Measurements from ENCODE around the gene MLC1. TPM values are rescaled to one million over a fixed set of nuclear protein-coding genes. Genes with fewer than 3 reads are reported as not detected.

Gene MLC1
- total RNA-seq = under 1 TPM in 1 of 2 donors, not detected in 1; 0.17 TPM

GRCh38 chr22:50085211-50085972 lies at the start of gene MLC1:
Gene MLC1 (minus strand): TSS chr22:50085426. CDS start chr22:50084902, 524 bp downstream.
- Mint-ChIP-seq H3K4me1 (ENCODE audit: low read depth) (no peaks in the 10 kb centered on the region), H3K9me3 (peaks cover 6 to 14% of the 10 kb centered on the region in 2 donors), H3K27me3 (ENCODE audit: low read depth) (peaks cover 5% of the 10 kb centered on the region), H3K27ac (peak within 1 kb of the TSS; percentile 26), H3K36me3 (ENCODE audit: insufficient read depth in 2 of 2) (peaks cover 11 to 15% of the 10 kb centered on the region in 2 donors), H3K4me3 (no peak within 1 kb of the TSS)
- DNase-seq = peak; percentile 13 to 18
- peak in 1 of 2 donors; percentile 69 for ATAC-seq (replicated peaks in 1 of 2)

DNA sequence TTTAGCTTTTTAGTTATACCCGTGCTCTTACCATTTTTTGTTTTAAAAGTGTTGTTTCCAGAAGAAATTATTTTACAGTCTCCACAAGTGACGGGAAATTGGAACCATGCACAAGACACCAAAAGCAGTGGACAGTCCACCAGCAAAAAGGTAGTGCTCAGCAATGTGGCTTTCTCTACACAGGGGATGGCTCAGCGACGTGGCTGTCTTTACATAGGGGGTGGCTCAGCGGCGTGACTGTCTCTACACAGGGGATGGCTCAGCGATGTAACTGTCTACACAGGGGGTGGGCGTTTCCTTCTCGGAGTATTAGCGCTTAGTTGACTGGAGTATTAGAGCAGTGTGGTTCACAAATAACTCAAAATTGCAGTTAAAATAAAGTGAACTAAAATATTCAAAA lies 49.3 kb upstream of the MLC1 start:
- no peak overlapping the region for H3K4me3 Mint-ChIP-seq
- DNase-seq = no peak
- ATAC-seq (replicated peaks in 1 of 2) = no peak
- no peaks in the 10 kb centered on the region for H3K4me1 Mint-ChIP-seq (ENCODE audit: low read depth)
- H3K9me3 Mint-ChIP-seq = no peaks in the 10 kb centered on the region
- no peak overlapping the region for H3K27ac Mint-ChIP-seq
- H3K27me3 Mint-ChIP-seq (ENCODE audit: low read depth) = peaks cover 20% of the 10 kb centered on the region
- H3K36me3 Mint-ChIP-seq (ENCODE audit: insufficient read depth in 2 of 2) = no peaks in the 10 kb centered on the region

- no peak for DNase-seq
- no peak overlapping the region for H3K4me3 Mint-ChIP-seq
- H3K4me1 Mint-ChIP-seq (ENCODE audit: low read depth) = no peaks in the 10 kb centered on the region
- ATAC-seq (replicated peaks in 1 of 2) = no peak
- no peaks in the 10 kb centered on the region for H3K9me3 Mint-ChIP-seq
- no peak overlapping the region for H3K27ac Mint-ChIP-seq
- no peaks in the 10 kb centered on the region for H3K36me3 Mint-ChIP-seq (ENCODE audit: insufficient read depth in 2 of 2)
- H3K27me3 Mint-ChIP-seq (ENCODE audit: low read depth) = peaks cover 32% of the 10 kb centered on the region
Measured at GRCh38 chr22:50131894-50132293, 46.7 kb upstream of the MLC1 start.

GRCh38 chr22:50129121-50129736 lies 44.0 kb upstream of the MLC1 start:
- no peak for ATAC-seq (replicated peaks in 1 of 2)
- Mint-ChIP-seq H3K9me3 (peaks cover 0 to 3% of the 10 kb centered on the region in 2 donors), H3K27me3 (ENCODE audit: low read depth) (peaks cover 35% of the 10 kb centered on the region), H3K4me1 (ENCODE audit: low read depth) (no peaks in the 10 kb centered on the region), H3K4me3 (no peak overlapping the region), H3K27ac (no peak overlapping the region), H3K36me3 (ENCODE audit: insufficient read depth in 2 of 2) (peaks cover 0 to 4% of the 10 kb centered on the region in 2 donors)
- DNase-seq = no peak

DNA sequence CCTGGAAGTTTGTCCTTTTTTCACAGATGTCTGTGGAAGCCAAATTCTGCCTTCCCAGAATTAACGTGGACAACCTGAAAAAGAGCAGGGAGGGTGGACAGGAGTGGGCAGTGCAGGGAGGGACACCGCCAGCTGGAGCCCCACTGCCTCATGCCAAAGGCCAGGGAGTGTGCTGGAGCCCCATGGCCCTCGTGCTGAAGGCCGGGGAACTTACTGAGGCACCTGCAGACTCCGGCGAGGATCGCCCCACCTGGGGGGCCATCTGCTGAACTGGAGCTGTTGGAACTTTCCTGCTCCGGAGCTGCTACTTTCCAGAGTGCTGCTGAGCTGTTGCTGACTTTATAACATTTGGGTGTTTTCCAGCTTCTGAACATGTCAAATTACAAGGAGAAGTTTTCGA lies 39.8 kb upstream of the MLC1 start:
- H3K4me1 Mint-ChIP-seq (ENCODE audit: low read depth) = no peaks in the 10 kb centered on the region
- H3K36me3 Mint-ChIP-seq (ENCODE audit: insufficient read depth in 2 of 2) = peaks cover 7 to 11% of the 10 kb centered on the region in 2 donors
- no peak for DNase-seq
- peaks cover 7% of the 10 kb centered on the region in 2 donors for H3K9me3 Mint-ChIP-seq
- no peak for ATAC-seq (replicated peaks in 1 of 2)
- H3K4me3 Mint-ChIP-seq = no peak overlapping the region
- H3K27ac Mint-ChIP-seq = no peak overlapping the region
- peaks cover 28% of the 10 kb centered on the region for H3K27me3 Mint-ChIP-seq (ENCODE audit: low read depth)

GRCh38 chr22:50123119-50123518 lies 37.9 kb upstream of the MLC1 start:
- ATAC-seq (replicated peaks in 1 of 2) (no peak), DNase-seq (no peak)
- H3K4me1 Mint-ChIP-seq (ENCODE audit: low read depth) = no peaks in the 10 kb centered on the region
- H3K36me3 Mint-ChIP-seq (ENCODE audit: insufficient read depth in 2 of 2) = peaks cover 7 to 11% of the 10 kb centered on the region in 2 donors
- no peak overlapping the region for H3K4me3 Mint-ChIP-seq
- H3K27ac Mint-ChIP-seq = no peak overlapping the region
- peaks cover 16% of the 10 kb centered on the region for H3K27me3 Mint-ChIP-seq (ENCODE audit: low read depth)
- H3K9me3 Mint-ChIP-seq = peaks cover 7% of the 10 kb centered on the region in 2 donors

DNA sequence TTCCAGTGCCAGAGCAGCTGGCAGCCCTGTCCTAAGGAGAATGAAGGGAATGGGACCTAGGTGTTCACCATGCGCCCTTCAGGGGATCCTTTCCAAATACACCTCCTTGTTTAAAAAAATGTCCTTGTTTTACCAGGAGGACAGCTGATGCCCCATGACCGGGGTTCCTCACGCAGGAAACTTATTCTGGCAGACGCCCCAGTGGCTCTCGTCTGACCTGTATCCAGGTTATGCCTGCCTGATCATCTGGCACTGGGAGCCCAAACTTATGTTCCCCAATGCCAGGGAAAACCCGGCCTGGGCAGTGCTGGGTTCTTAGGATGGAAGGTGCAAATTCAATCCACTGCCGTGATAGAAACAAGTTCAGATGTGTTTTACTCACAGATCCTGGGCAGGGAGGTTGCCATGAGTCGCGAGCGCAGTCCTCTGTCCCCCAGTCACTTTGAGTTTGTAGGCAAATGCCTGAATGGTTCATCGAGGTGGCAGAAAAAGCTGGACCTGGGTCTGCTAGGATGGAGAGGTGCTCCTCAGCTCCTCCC lies 36.0 kb upstream of the MLC1 start:
- ATAC-seq (replicated peaks in 1 of 2) = no peak
- H3K36me3 Mint-ChIP-seq (ENCODE audit: insufficient read depth in 2 of 2) = peaks cover 7 to 11% of the 10 kb centered on the region in 2 donors

GRCh38 chr22:50119768-50120251 lies 34.6 kb upstream of the MLC1 start:
- Mint-ChIP-seq H3K27me3 (ENCODE audit: low read depth) (no peaks in the 10 kb centered on the region), H3K4me3 (no peak overlapping the region), H3K9me3 (peaks cover 7% of the 10 kb centered on the region in 2 donors), H3K4me1 (ENCODE audit: low read depth) (no peaks in the 10 kb centered on the region), H3K27ac (no peak overlapping the region), H3K36me3 (ENCODE audit: insufficient read depth in 2 of 2) (peaks cover 7 to 11% of the 10 kb centered on the region in 2 donors)
- no peak for DNase-seq
- no peak for ATAC-seq (replicated peaks in 1 of 2)

More for the DNA sequence above, 36.0 kb upstream of the MLC1 start:
- H3K27me3 Mint-ChIP-seq (ENCODE audit: low read depth) = peaks cover 6% of the 10 kb centered on the region
- DNase-seq = no peak
- H3K27ac Mint-ChIP-seq = no peak overlapping the region
- H3K4me3 Mint-ChIP-seq = no peak overlapping the region
- peaks cover 7% of the 10 kb centered on the region in 2 donors for H3K9me3 Mint-ChIP-seq
- H3K4me1 Mint-ChIP-seq (ENCODE audit: low read depth) = no peaks in the 10 kb centered on the region

DNA sequence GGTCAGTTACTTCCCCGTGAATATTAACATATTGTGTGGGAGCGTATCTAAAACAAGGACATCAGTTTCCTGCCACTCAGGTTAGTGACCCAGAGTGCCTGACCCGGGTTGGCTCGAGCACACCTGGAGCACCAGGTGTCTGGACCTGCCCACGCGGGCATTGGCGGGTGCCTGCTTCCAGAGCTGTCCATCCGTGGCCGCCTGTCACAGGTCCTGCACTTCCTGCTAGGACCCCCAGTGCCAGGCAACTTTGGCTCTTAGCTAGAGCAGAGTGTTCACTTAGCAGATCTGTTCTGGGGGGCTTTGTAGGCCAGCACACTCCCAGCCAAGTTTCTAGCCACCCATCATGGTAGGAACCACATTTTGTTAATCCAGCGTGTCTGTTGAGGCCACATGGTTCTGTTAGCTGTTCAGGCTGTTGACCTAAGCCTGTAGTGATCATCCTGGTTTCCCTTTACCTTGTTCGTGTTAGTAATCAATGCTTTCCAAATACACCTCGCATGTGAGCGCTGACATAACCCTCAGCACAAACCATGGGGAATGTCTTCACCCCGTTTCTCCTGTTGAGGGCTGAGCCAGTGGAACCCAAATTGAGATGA lies 34.0 kb upstream of the MLC1 start:
- peaks cover 7% of the 10 kb centered on the region in 2 donors for H3K36me3 Mint-ChIP-seq (ENCODE audit: insufficient read depth in 2 of 2)
- no peak overlapping the region for H3K27ac Mint-ChIP-seq
- no peak for ATAC-seq (replicated peaks in 1 of 2)
- no peaks in the 10 kb centered on the region for H3K27me3 Mint-ChIP-seq (ENCODE audit: low read depth)
- H3K4me1 Mint-ChIP-seq (ENCODE audit: low read depth) = no peaks in the 10 kb centered on the region
- H3K4me3 Mint-ChIP-seq = no peak overlapping the region
- H3K9me3 Mint-ChIP-seq = peaks cover 4 to 7% of the 10 kb centered on the region in 2 donors
- no peak for DNase-seq

DNA sequence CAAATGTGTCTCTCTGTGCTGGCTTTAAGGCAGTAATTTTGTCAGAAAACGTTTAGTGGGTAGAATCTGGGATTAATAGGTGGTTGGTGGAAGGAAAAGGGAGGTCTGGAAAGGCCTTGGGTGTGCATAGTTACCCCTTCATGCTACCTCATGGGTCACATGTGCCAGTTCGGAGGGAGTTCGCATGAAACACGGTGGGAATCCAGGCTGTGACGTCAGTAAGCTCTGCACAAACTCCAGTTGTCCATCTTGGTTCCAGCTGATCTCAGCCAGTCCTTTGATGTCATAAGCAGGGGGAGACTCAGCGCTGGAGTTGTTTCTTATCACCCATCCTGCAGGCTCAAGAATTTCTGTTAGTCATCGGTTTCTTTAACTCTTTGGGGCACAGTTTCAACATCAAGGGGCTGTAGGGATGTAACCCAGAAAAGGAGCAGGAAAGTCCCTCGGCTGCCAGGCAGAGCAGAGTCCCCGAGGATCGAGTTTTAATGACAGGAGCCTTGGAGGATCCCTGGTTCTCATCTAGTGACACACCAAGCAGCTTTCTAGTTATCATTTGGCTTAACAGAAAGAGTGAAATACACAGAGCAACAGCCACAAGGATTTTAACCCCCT lies 33.4 kb upstream of the MLC1 start:
- Mint-ChIP-seq H3K9me3 (peaks cover 0 to 4% of the 10 kb centered on the region in 2 donors), H3K4me1 (ENCODE audit: low read depth) (no peaks in the 10 kb centered on the region), H3K27ac (no peak overlapping the region), H3K4me3 (no peak overlapping the region), H3K36me3 (ENCODE audit: insufficient read depth in 2 of 2) (peaks cover 4% of the 10 kb centered on the region in 2 donors), H3K27me3 (ENCODE audit: low read depth) (no peaks in the 10 kb centered on the region)
- no peak for ATAC-seq (replicated peaks in 1 of 2)
- DNase-seq = no peak

- ATAC-seq (replicated peaks in 1 of 2) = no peak
- no peak overlapping the region for H3K4me3 Mint-ChIP-seq
- H3K27me3 Mint-ChIP-seq (ENCODE audit: low read depth) = peaks cover 1% of the 10 kb centered on the region
- no peak overlapping the region for H3K27ac Mint-ChIP-seq
- peaks cover 0 to 1% of the 10 kb centered on the region in 2 donors for H3K36me3 Mint-ChIP-seq (ENCODE audit: insufficient read depth in 2 of 2)
- no peaks in the 10 kb centered on the region for H3K4me1 Mint-ChIP-seq (ENCODE audit: low read depth)
- peaks cover 0 to 2% of the 10 kb centered on the region in 2 donors for H3K9me3 Mint-ChIP-seq
- no peak for DNase-seq
Measured at GRCh38 chr22:50118129-50118528, 32.9 kb upstream of the MLC1 start.

- Mint-ChIP-seq H3K36me3 (ENCODE audit: insufficient read depth in 2 of 2) (peaks cover 0 to 1% of the 10 kb centered on the region in 2 donors), H3K27ac (no peak overlapping the region), H3K9me3 (no peaks in the 10 kb centered on the region), H3K4me1 (ENCODE audit: low read depth) (peaks cover 7% of the 10 kb centered on the region), H3K27me3 (ENCODE audit: low read depth) (peaks cover 9% of the 10 kb centered on the region), H3K4me3 (no peak overlapping the region)
- ATAC-seq (replicated peaks in 1 of 2) = no peak
- no peak for DNase-seq
Measured at GRCh38 chr22:50117168-50117762, 32.0 kb upstream of the MLC1 start.

Measured in activated T-cell treated with anti-CD3 and anti-CD28 coated beads, Interleukin-2, amount 50 U/mL, for 72 hours (primary cell).